ENCODE measurements around the gene NPDC1.
A peak's percentile ranks its signal among the peaks of the same experiment; 100 is the strongest.
"Not testable (repeated sequence)": the region's sequence is repeated elsewhere in the genome, so short reads cannot be mapped to it uniquely, and the experiment has no call there.

NPDC1 gene

GRCh38 chr9:137034709-137035506 is 11.1 kb downstream of the NPDC1 start:
- FAIRE-seq (peak; percentile 99), DNase-seq (ENCODE audit: insufficient read length) (peak; percentile 95)
- no peak for TF ChIP-seq POLR2AphosphoS5 (IDR thresholded peaks at IDR 0.05; ENCODE audit: low read depth, low read length)
- no peak for TF ChIP-seq POLR2A (IDR thresholded peaks at IDR 0.05; ENCODE audit: low read depth, low read length)
- no peak for TF ChIP-seq TAF1 (IDR thresholded peaks at IDR 0.05; ENCODE audit: borderline replicate concordance, low read depth, low read length)

GRCh38 chr9:137034039-137034708 is 11.8 kb downstream of the NPDC1 start:
- DNase-seq (ENCODE audit: insufficient read length) (no peak), FAIRE-seq (no peak)
- no peak for TF ChIP-seq POLR2A (IDR thresholded peaks at IDR 0.05; ENCODE audit: low read depth, low read length)
- TF ChIP-seq TAF1 (IDR thresholded peaks at IDR 0.05; ENCODE audit: borderline replicate concordance, low read depth, low read length), result no peak
- TF ChIP-seq POLR2AphosphoS5 (IDR thresholded peaks at IDR 0.05; ENCODE audit: low read depth, low read length), result no peak

DNA sequence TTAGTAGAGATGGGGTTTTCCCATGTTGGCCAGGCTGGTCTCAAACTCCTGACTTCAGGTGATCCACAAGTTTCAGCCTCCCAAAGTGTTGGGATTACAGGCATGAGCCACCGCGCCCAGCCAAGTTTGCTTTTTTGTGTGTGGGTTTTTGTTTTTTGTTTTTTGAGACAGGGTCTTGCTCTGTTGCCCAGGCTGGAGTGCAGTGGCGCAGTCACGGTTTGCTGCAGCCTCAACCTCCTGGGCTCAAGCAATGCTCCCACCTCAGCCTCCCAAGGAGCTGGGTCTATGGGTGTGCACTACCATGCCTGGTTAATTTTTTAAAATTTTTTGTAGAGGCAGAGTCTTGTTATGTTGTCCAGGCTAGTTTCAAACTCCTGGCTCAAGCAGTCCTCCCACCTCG is 12.5 kb downstream of the NPDC1 start:
- FAIRE-seq; DNase-seq (ENCODE audit: insufficient read length): not testable (repeated sequence)

GRCh38 chr9:137032858-137033257 is 13.1 kb downstream of the NPDC1 start:
- FAIRE-seq (no peak), DNase-seq (ENCODE audit: insufficient read length) (no peak)
- TF ChIP-seq POLR2A (IDR thresholded peaks at IDR 0.05; ENCODE audit: low read depth, low read length) (no peak), POLR2AphosphoS5 (IDR thresholded peaks at IDR 0.05; ENCODE audit: low read depth, low read length) (no peak), TAF1 (IDR thresholded peaks at IDR 0.05; ENCODE audit: borderline replicate concordance, low read depth, low read length) (no peak)

- no peak for TF ChIP-seq POLR2AphosphoS5 (IDR thresholded peaks at IDR 0.05; ENCODE audit: low read depth, low read length)
- no peak for TF ChIP-seq POLR2A (IDR thresholded peaks at IDR 0.05; ENCODE audit: low read depth, low read length)
- no peak for TF ChIP-seq TAF1 (IDR thresholded peaks at IDR 0.05; ENCODE audit: borderline replicate concordance, low read depth, low read length)
- DNase-seq (ENCODE audit: insufficient read length) (no peak), FAIRE-seq (no peak)
Measured at GRCh38 chr9:137031904-137032640, 13.9 kb downstream of the NPDC1 start, which contains the start of gene FUT7. FUT7 (minus strand) TSS chr9:137032088; CDS start chr9:137031991, 97 bp downstream.

DNA sequence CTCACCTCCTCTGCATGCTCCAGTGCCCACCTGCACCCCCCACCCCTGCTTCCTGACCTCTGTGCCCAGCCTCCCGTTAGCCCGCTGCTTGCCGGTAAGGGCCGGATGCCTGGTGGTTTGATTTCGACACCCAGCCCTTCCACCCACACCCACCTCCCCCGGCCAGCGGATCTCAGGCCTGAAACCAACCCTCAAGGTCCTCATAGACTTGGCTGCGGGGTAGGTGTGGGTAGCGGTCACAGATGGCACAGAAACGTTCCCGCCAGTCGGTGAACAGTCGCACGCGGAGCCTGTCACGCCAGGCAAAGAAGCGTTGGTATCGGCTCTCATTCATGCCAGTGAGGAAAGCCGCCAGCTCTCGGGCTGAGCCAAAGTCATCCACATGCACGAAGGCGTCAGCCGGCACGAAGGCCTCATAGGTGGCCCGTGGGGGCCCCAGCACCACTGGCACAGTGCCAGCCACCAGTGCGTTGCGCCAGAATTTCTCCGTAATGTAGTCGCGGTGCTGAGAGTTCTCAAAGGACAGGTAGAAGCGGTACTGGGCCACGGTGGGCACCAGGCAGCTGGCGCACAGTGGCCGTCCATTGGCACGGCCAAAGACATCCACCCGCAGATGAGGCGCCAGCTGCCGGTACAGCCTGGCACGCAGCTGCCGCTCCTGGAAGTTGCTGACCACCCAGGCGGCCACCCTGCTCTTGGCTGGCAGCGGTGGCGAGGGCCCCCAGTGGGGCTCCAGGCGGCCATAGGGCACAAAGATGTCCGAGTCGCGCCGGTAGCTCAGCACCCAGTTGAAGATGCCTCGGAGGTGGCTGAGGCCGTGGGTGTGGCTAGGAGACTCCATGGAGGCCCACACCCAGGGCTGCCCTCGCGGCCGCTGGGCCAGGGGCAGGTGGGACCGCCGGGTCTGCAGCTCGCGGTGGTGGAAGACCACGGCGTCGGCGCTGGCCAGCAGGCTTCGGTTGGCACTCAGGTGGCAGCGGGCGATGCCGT is 15.1 kb downstream of the NPDC1 start:
- TF ChIP-seq TAF1 (IDR thresholded peaks at IDR 0.05; ENCODE audit: borderline replicate concordance, low read depth, low read length) (no peak), POLR2A (IDR thresholded peaks at IDR 0.05; ENCODE audit: low read depth, low read length) (no peak), POLR2AphosphoS5 (IDR thresholded peaks at IDR 0.05; ENCODE audit: low read depth, low read length) (no peak)
- no peak for FAIRE-seq
- no peak for DNase-seq (ENCODE audit: insufficient read length)

DNA sequence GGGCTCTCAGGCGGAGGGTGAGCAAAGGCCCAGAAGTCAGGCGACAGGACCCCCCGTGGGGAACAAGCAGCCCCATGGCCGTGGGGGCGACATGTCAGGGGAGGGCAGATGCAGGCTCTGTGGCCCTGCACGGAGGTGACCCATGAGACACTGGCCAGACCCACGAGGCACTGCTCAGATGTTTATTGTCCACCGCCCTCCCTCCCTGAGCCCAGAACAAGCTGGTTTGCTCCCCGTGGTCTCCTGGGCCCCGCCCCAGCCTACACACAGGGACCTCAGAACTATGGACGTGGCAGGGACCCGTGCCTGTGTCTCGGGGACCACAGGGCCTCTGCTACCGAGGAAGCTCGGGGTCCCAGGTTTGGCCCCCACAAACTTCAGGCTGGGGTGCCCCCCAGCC is 16.0 kb downstream of the NPDC1 start:
- TF ChIP-seq TAF1 (IDR thresholded peaks at IDR 0.05; ENCODE audit: borderline replicate concordance, low read depth, low read length) (no peak), POLR2A (IDR thresholded peaks at IDR 0.05; ENCODE audit: low read depth, low read length) (no peak), POLR2AphosphoS5 (IDR thresholded peaks at IDR 0.05; ENCODE audit: low read depth, low read length) (no peak)
- FAIRE-seq (no peak), DNase-seq (ENCODE audit: insufficient read length) (no peak)

DNA sequence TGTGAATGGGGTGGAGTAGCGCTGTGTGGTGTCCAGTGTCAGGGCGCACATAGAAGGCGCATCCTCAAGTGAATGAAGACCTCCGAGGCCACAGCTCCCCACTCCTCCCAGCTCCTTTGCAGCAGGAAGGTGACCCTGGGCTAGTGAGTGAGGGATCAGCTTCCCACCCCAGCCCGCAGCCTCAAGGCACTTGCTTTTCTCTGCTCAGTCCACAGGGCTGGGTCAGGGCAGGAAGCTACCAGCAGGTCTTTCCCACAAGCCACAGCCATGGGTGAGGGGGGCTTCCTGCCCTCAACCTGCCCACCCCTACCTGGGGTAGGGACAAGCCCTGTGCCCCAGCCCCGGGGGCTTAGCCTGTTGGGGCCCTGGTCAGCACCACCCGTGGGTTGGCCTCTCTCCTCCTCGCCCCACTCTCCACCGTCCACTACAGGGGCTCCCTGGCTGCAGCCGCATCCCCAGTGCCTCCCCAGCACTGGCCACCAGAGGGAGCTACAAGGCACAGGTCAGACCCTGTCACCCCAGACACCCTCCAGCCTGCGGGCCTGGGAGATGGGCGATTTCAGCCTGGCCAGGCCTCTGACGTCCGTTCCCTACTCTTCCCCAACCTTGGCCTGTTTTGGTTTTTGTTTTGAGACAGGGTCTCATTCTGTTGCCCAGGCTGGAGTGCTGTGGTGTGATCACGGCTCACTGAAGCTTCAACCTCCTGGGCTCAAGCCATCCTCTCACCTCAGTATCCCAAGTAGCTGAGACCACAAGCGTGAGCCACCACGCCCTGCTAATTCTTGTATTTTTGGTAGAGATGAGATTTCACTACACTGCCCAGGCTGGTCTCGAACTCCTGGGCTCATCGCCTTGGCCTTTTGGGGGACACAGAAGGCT is 16.7 kb downstream of the NPDC1 start:
- peak; percentile 74 for DNase-seq (ENCODE audit: insufficient read length)
- TF ChIP-seq TAF1 (IDR thresholded peaks at IDR 0.05; ENCODE audit: borderline replicate concordance, low read depth, low read length) (no peak), POLR2A (IDR thresholded peaks at IDR 0.05; ENCODE audit: low read depth, low read length) (no peak), POLR2AphosphoS5 (IDR thresholded peaks at IDR 0.05; ENCODE audit: low read depth, low read length) (no peak)
- peak; percentile 90 for FAIRE-seq

DNA sequence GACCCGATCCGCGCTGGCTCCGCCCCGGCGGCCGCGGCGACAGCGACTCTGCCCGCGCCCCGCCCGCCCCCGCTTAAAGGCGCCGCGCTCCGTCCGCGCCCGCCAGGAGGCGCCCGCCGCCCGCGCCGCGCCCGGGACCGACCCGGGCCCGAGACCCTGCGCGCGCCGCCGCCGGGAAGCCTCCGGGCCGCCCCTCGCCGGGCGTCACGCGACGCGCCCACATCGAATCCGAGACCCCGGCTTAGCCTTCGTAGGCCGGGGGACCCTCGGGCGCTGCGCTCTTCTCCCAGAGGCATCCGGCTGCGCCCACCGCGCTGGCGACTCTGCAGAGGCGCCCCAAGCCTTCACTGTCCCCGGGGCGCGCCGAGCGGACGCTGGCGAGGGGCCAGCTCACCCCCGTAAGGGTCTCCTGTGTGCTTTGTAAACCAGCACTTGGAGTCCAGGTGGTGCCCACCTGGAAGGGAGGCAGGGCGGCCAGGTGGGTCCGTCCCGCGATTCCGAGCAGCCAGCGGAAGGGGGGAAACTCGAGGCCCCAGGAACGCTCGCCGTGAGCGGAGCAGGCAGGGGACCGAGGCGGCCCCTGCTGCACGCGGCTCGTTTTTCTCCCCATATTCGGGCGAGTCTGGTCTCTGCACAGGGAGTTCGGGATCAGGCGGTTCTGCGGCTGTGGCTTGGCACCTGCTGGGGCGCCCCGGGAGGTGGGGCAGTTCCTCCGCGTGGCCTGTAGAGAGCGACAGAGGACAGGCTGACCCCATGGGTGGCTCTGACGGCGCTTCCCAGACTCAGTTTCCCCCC is 17.5 kb downstream of the NPDC1 start:
- DNase-seq (ENCODE audit: insufficient read length) (peak; percentile 70), FAIRE-seq (peak; percentile 51)
- TF ChIP-seq POLR2AphosphoS5 (IDR thresholded peaks at IDR 0.05; ENCODE audit: low read depth, low read length), result no peak
- TF ChIP-seq TAF1 (IDR thresholded peaks at IDR 0.05; ENCODE audit: borderline replicate concordance, low read depth, low read length), result no peak
- no peak for TF ChIP-seq POLR2A (IDR thresholded peaks at IDR 0.05; ENCODE audit: low read depth, low read length)
